ENCODE results near the gene DDA1.

DNA sequence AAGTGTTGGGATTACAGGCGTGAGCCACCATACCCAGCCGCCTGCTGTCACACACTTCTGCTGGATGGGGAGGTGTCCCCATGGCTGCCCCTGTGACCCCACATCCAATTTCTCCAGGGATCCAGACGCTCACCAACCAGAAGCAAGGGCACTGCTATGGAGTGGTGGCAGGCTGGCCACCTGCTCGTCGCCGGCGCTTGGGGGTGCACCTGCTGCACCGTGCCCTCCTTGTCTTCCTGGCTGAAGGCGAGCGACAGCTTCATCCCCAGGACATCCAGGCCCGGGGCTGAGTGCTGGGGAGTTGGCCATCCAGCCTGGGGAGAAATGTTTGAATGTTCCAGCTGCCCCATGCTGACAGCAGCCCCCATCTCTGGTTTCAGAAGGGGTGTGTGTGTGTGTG, 23.1 kb upstream of the DDA1 start:
- TF ChIP-seq, protein P1, sequence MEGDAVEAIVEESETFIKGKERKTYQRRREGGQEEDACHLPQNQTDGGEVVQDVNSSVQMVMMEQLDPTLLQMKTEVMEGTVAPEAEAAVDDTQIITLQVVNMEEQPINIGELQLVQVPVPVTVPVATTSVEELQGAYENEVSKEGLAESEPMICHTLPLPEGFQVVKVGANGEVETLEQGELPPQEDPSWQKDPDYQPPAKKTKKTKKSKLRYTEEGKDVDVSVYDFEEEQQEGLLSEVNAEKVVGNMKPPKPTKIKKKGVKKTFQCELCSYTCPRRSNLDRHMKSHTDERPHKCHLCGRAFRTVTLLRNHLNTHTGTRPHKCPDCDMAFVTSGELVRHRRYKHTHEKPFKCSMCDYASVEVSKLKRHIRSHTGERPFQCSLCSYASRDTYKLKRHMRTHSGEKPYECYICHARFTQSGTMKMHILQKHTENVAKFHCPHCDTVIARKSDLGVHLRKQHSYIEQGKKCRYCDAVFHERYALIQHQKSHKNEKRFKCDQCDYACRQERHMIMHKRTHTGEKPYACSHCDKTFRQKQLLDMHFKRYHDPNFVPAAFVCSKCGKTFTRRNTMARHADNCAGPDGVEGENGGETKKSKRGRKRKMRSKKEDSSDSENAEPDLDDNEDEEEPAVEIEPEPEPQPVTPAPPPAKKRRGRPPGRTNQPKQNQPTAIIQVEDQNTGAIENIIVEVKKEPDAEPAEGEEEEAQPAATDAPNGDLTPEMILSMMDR (IDR thresholded peaks at IDR 0.05; ENCODE audit: poor library complexity) = no peak
- TF ChIP-seq EZH2 (IDR thresholded peaks at IDR 0.05; ENCODE audit: borderline replicate concordance) = no peak
- no peak for TF ChIP-seq EZH2phosphoT487 (IDR thresholded peaks at IDR 0.05; ENCODE audit: low read depth, severe bottlenecking, unreplicated experiment)

Measured in hepatocyte (in vitro differentiated cells).